HG02763 (cell line): Measurements from ENCODE around the gene HIBCH.
"Not testable (repeated sequence)": the region's sequence is repeated elsewhere in the genome, so short reads cannot be mapped to it uniquely, and the experiment has no call there.

ENCODE experiments used
- ATAC-seq: cut with Tn5 transposase; IDR thresholded peaks from one replicate; pipeline ENCODE4 v1.9.1; 2021; ENCODE audit warnings: mild to moderate bottlenecking, moderate library complexity; ENCODE audit not compliant: unreplicated experiment

The HIBCH gene

GRCh38 chr2:190319555-190320498, at the start of gene HIBCH:
Gene HIBCH (minus strand): TSS chr2:190319826. CDS start chr2:190319750, 76 bp downstream.
- peak; percentile 94 for ATAC-seq

DNA sequence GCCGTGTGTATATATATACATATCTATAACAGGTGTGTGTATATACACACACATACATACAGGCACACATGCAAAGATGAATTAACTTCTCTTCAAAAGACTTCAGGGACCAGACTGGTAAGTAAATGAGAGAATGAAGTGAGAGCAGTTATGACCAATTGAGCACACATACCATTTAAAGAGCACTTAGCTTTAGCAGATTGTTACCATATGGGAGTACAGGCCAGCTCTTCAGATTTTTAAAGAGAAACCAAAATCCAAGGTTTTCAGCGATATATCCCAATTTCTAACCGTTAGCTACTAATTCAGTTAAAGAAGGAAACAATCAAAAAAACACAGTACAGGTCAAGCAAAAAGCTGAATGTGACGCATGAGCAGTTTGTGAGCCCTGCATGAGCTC, 47.5 kb upstream of the HIBCH start:
- ATAC-seq: no peak

DNA sequence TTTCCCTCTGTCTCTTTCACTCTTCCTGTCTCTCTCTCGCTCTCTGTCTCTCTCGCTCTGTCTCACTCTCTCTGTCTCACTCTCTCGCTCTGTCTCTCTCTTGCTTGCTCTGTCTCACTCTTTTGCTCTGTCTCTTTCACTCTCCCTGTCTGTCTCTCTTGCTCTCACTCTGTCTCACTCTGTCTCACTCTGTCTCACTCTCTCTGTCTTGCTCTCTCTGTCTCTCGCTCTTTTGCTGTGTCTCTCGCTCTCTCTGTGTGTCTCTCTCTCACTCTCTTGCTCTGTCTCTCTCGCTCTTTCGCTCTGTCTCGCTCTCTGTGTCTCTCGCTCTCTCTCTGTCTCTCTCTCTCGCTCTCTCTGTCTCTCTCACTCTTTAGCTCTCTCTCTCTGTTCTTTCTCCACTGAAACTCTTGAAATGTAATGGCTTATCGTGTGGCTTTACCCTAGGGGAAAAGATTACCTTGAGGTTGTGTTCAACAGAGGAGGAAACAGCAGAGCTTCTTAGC, 46.7 kb upstream of the HIBCH start:
- ATAC-seq: no peak

DNA sequence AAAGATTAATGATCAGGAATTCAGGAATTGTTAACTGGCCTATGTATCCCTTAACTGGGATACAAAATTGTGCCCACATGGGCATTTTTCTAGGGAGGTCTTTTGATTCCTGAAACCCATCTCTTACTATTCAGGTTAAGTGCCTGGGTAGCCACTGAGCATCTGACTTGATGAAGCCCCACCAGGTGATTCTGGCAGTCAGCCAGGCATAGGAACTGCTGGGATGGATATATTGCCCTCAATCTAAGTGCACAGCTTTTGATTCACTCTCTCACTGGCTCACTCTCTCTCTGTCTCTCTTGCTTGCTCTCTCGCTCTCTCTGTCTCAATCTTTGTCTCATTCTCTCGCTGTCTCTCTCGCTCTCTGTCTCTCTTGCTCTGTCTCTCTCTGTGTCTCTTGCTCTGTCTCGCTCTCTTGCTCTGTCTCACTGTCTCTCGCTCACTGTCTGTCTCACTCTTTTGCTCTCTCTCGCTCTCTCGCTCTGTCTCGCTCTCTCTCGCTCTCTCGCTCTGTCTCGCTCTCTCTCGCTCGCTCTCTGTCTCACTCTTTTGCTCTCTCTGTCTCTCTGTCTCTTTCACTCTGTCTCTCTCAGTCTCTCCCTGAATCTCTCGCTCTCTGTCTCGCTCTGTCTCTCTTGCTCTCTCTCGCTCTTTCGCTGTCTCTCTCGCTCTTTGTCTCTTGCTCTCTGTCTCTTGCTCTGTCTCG, 46.0 kb upstream of the HIBCH start:
- no peak for ATAC-seq

GRCh38 chr2:190362894-190363293, 43.3 kb upstream of the HIBCH start:
- no peak for ATAC-seq

GRCh38 chr2:190361572-190361971, 41.9 kb upstream of the HIBCH start:
- ATAC-seq: no peak

- ATAC-seq: no peak
Measured at GRCh38 chr2:190360965-190361364, 41.3 kb upstream of the HIBCH start.

- no peak for ATAC-seq
Measured at GRCh38 chr2:190360561-190360960, 40.9 kb upstream of the HIBCH start.

GRCh38 chr2:190358655-190359448, 39.2 kb upstream of the HIBCH start:
- not testable (repeated sequence) for ATAC-seq

GRCh38 chr2:190357600-190357999, 38.0 kb upstream of the HIBCH start:
- ATAC-seq: no peak

- no peak for ATAC-seq
Measured at GRCh38 chr2:190355968-190356644, 36.5 kb upstream of the HIBCH start.

- no peak for ATAC-seq
Measured at GRCh38 chr2:190354003-190354690, 34.5 kb upstream of the HIBCH start.

DNA sequence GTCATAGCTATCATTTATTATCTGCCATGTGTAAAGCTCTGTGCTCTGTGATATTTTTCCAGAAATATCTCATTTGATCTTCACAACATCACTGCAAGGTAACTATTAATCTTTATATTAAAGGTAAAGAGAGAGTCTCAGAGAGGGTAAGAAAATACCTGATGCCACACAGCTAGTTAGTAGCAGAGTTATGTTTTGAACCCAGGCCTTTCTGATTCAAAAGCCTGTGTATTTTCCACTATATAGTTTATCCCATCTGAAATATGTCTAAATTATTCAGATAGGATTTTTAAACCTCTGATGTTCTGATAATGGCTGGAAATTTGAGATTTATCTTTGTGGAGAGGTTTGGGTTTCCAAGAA, 33.9 kb upstream of the HIBCH start:
- no peak for ATAC-seq

- ATAC-seq: no peak
Measured at GRCh38 chr2:190352668-190353536, 33.3 kb upstream of the HIBCH start.

DNA sequence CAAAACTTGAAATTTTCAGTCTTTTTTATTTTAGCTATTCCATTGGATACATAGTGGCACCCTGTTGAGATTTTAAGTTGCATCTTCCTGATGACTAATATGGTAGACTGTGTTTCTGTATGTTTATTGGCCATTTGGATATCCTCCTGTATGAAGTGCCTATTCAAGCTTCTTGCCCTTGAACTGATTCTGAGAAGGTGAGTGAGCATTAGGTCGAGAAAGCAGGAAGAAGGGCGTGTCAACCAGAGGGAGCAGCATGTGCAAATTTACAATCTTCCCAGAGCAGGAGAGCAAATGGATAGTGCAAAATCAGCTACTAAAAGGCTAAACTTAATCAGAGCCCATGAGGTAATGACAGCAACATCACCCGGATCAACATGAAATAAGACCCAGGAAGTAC, 32.3 kb upstream of the HIBCH start:
- ATAC-seq: no peak

DNA sequence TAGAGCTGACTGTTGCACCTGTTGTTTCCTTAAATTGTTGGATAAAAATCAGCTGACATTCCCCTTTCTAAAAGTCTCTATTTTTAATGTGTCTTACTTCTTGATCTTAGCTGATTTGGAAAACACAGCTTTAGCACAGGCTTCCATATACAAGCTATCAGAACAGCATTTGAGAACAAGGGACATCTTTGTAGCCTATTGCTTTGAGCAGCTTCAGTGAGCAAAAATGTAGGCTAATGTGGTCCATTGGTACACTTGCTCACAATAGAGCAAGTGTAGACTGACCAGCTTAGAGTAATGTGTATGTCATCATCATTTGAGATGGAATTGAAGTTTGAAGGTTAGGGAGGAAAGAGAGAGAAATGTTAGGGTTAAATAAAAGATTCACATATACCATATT, 30.7 kb upstream of the HIBCH start:
- ATAC-seq: no peak

DNA sequence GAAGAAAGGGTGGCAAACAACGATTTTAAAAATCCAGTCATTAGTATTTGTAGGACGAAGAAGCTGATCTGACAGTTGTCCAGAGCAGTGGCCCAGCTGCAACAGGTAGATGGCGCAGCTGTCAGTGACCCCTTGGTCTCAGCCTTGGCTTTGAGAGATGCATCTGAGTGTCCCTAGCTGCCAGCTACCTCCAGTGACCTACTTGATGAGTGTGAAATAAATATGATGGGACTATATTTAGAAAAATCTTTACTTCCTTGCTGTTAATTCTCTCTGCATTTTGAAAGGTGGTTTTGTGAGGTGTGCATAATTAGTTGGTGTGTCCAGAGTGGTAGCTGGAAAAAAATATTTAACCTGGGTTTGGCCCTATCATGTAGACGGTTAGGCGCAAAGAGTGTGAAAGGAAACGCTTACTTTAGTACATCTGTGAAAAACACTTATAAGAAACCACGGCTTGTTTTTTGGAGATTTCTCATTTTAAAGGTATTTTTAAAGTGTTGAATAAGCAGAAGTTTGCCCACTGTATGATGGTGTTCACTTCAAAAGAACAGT, 24.7 kb upstream of the HIBCH start:
- peak; percentile 67 for ATAC-seq

DNA sequence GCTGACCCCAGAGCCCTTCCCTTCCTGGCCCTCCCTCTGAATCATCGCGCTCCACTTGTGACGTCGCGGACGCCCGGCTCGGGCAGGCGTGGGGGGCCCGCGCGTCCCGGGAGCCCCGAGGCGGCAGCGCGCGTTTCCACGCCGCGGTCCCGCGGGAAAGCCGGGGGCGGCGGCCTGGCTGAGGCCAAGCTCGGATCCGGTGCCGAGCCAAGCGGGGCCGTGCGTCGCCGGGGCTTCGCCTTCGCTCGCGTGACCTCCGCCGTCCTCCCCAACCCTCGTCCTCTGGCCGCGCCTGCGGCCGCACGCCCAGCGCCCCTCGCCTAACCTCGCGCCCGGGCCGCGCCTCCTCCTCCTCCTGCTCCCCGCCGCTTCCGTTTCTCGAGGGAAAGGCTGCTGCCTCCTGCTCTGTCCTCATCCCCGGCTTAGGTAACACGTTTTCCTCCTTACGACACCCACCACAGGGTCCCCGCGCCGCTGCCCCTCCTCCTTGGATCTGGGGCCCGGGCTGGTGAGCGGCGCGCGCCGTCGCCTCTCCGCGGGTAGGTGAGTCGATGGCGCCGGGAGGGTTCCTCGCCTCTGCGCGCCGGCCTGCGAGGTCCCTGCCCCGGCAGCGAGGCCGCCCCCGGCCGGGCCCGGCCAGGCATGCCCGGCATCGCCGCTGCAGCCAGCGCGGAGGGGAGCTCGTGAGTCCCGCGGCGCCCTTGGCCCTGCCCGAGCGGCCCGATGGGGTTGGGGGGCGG, 24.1 kb upstream of the HIBCH start, which contains the start of gene INPP1:
Gene INPP1, plus strand, starts transcription at position 54 of the 740 bp plus-strand sequence. CDS start 16,514 bp downstream, outside the sequence.
- peak; percentile 54 for ATAC-seq
